Mesendoderm (in vitro differentiated cells): Measurements from ENCODE around the gene SRSF8.
"Not testable (repeated sequence)": the region's sequence is repeated elsewhere in the genome, so short reads cannot be mapped to it uniquely, and the experiment has no call there.

Source experiments
- DNase-seq: peaks from one replicate; pipeline ENCODE4 v3.0.0; 2013
- H2AK5ac ChIP-seq: 2 replicates; pipeline ENCODE4 v1.6.1; 2013; ENCODE audit warnings: low read length, inconsistent platforms
- H2BK120ac ChIP-seq: 2 replicates; pipeline ENCODE4 v1.6.1; 2013; ENCODE audit warnings: low read depth, mild to moderate bottlenecking, low read length, moderate library complexity, mixed read lengths
- H2BK15ac ChIP-seq: replicated peaks from 2 replicates; pipeline ENCODE4 v1.6.1; 2013; ENCODE audit warnings: low read depth, mild to moderate bottlenecking, moderate library complexity
- H2BK5ac ChIP-seq: 2 replicates; pipeline ENCODE4 v1.6.1; 2013; ENCODE audit warnings: low read length, inconsistent platforms
- H3K18ac ChIP-seq: 2 replicates; pipeline ENCODE4 v1.6.1; 2013; ENCODE audit warnings: mild to moderate bottlenecking, low read length, mixed read lengths
- H3K23ac ChIP-seq: one replicate; pipeline ENCODE4 v1.6.1; 2013; ENCODE audit warnings: low read length
- H3K27ac ChIP-seq: 2 replicates; pipeline ENCODE4 v1.5.1; 2013; ENCODE audit warnings: low read depth, mild to moderate bottlenecking, inconsistent platforms, low read length, moderate library complexity
- H3K27me3 ChIP-seq: 2 replicates; pipeline ENCODE4 v1.6.1; 2013; ENCODE audit warnings: low read length, control low read depth, mild to moderate bottlenecking, inconsistent platforms; ENCODE audit not compliant: insufficient read depth, poor library complexity
- H3K36me3 ChIP-seq: 2 replicates; pipeline ENCODE4 v1.6.1; 2013; ENCODE audit warnings: low read length, inconsistent platforms; ENCODE audit not compliant: control insufficient read depth, insufficient read depth
- H3K4ac ChIP-seq: one replicate; pipeline ENCODE4 v1.6.1; 2013; ENCODE audit warnings: low read depth, mild to moderate bottlenecking, low read length, moderate library complexity
- H3K4me1 ChIP-seq: 2 replicates; pipeline ENCODE4 v1.6.1; 2013; ENCODE audit warnings: low read depth, low read length, inconsistent platforms; ENCODE audit not compliant: control insufficient read depth
- H3K4me2 ChIP-seq: 2 replicates; pipeline ENCODE4 v1.6.1; 2013; ENCODE audit warnings: low read length
- H3K4me3 ChIP-seq: 2 replicates; pipeline ENCODE4 v1.5.1; 2013; ENCODE audit warnings: mild to moderate bottlenecking, low read length
- H3K56ac ChIP-seq: one replicate; pipeline ENCODE4 v1.6.1; 2013; ENCODE audit warnings: low read length
- H3K79me1 ChIP-seq: 2 replicates; pipeline ENCODE4 v1.6.1; 2013; ENCODE audit warnings: low read length, inconsistent platforms
- H3K79me2 ChIP-seq: 2 replicates; pipeline ENCODE4 v1.6.1; 2013; ENCODE audit warnings: mild to moderate bottlenecking, low read length; ENCODE audit not compliant: control insufficient read depth, insufficient read depth
- H3K9ac ChIP-seq: 2 replicates; pipeline ENCODE4 v1.6.1; 2013; ENCODE audit warnings: low read length, inconsistent platforms
- H4K5ac ChIP-seq: one replicate; pipeline ENCODE4 v1.6.1; 2013; ENCODE audit warnings: low read length
- H4K8ac ChIP-seq: one replicate; pipeline ENCODE4 v1.6.1; 2013; ENCODE audit warnings: low read depth, mild to moderate bottlenecking, control low read depth, low read length, moderate library complexity
- WGBS: extraction: QIAGEN DNeasy Blood & Tissue Kit; methylation state at CpG from one replicate; pipeline ENCODE4 v1.1.7; 2013; ENCODE audit warnings: low lambda C conversion rate, missing lambda C conversion rate; ENCODE audit not compliant: insufficient coverage; ENCODE audit errors: extremely low coverage; 5-methylcytosine and 5-hydroxymethylcytosine counted together

Gene SRSF8

DNA sequence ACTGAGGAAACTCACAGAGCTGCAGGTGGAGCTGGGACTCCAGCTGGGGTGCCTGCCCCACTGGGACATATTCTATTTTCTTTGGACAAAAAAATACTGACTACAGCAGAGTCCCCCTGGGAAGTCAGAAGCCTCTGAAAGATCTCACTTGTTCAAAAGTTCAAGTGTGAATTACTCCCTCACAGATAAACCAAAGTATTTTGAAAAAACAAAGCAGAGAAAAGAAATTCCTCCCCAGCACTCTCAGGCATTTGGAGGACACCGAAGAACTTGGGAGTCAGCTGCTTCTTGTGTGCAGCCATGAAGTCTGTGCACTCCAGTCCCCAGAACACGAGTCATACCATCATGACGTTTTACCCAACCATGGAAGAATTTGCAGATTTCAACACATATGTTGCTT is 17.6 kb upstream of the SRSF8 start, which contains the start of gene KDM4F:
KDM4F (plus strand) TSS at position 301 of the 400 bp plus-strand sequence.
- no CpG with 5 or more reads among the region's 3 CpGs for WGBS

DNA sequence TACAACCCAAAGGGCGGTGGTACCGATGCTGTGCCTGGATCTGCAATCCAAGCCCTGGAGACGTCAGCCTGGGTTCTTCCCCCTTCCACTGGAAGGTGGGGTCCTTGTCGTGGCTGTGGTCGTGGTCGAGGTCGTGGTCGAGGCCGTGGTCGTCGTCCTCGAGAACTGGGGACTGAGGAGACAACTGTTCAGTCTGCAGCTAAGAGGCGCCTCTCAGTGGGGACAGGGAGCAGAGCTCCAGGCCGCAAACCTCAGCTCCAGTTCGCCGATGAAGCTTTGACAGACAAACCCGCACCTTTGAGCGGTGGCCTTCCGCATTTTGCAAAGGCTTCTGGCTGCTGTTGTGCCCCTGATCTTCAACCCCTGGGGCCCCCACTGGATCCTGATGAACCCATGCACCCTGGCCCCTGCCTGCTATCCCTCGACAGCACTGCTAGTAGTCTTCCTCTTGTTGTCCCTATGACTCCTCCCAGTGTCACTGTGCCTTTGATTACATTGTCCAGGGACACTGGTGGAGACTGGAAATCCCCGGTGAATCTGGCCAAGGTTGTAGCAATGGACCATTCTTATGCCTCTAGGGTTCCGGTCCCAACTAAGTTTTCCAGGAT is 16.0 kb upstream of the SRSF8 start:
- Histone ChIP-seq H3K79me1 (no peaks in the 10 kb centered on the region), H4K5ac (no peak overlapping the region), H2AK5ac (no peak overlapping the region), H3K36me3 (no peaks in the 10 kb centered on the region), H3K4ac (no peak overlapping the region), H2BK5ac (no peak overlapping the region), H2BK120ac (no peak overlapping the region), H3K56ac (no peak overlapping the region), H3K27ac (no peak overlapping the region), H3K18ac (no peak overlapping the region), H3K9ac (no peak overlapping the region), H3K79me2 (no peaks in the 10 kb centered on the region), H3K27me3 (no peaks in the 10 kb centered on the region), H3K4me1 (no peaks in the 10 kb centered on the region), H4K8ac (no peak overlapping the region), H3K23ac (no peak overlapping the region), H3K4me3 (no peak overlapping the region), H2BK15ac (no peak overlapping the region), H3K4me2 (no peak overlapping the region)
- WGBS = no CpG with 5 or more reads among the region's 22 CpGs
- no peak for DNase-seq

More for the DNA sequence above, 17.6 kb upstream of the SRSF8 start, which contains the start of gene KDM4F:
- H3K79me1 ChIP-seq, H2BK15ac ChIP-seq, H4K8ac ChIP-seq, H3K27ac ChIP-seq, H2BK5ac ChIP-seq, H2BK120ac ChIP-seq, H3K79me2 ChIP-seq, H2AK5ac ChIP-seq, H3K4ac ChIP-seq, H4K5ac ChIP-seq, H3K4me3 ChIP-seq, DNase-seq, H3K9ac ChIP-seq, H3K18ac ChIP-seq, H3K4me1 ChIP-seq, H3K4me2 ChIP-seq, H3K27me3 ChIP-seq, H3K56ac ChIP-seq, H3K23ac ChIP-seq, H3K36me3 ChIP-seq: not testable (repeated sequence)

DNA sequence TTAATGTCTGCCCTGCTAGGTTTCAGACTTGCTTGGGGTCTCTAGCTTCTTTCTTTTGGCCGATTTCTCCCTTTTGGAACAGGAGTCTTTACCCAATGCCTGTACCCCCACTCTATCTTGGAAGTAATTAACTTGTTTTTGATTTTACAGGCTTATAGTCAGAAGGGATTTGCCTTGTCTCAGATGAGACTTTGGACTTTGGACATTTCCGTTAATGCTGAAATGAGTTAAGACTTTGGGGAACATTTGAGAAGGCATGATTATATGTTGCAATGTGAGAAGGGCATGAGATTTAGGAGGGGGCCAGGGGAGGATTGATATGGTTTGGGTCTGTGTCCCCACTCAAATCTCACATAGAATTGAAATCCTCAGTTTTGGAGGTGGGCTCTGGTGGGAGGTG is 12.4 kb upstream of the SRSF8 start:
- Histone ChIP-seq H3K4ac (no peak overlapping the region), H3K56ac (no peak overlapping the region), H3K79me1 (no peaks in the 10 kb centered on the region), H3K9ac (no peak overlapping the region), H3K4me3 (no peak overlapping the region), H2BK120ac (no peak overlapping the region), H3K79me2 (no peaks in the 10 kb centered on the region), H2BK15ac (no peak overlapping the region), H2BK5ac (no peak overlapping the region), H2AK5ac (no peak overlapping the region), H3K36me3 (no peaks in the 10 kb centered on the region), H4K8ac (no peak overlapping the region), H4K5ac (no peak overlapping the region), H3K27me3 (no peaks in the 10 kb centered on the region), H3K4me1 (no peaks in the 10 kb centered on the region), H3K4me2 (no peak overlapping the region), H3K18ac (no peak overlapping the region), H3K27ac (no peak overlapping the region), H3K23ac (no peak overlapping the region)
- no CpG with 5 or more reads among the region's 2 CpGs for WGBS
- DNase-seq = no peak

DNA sequence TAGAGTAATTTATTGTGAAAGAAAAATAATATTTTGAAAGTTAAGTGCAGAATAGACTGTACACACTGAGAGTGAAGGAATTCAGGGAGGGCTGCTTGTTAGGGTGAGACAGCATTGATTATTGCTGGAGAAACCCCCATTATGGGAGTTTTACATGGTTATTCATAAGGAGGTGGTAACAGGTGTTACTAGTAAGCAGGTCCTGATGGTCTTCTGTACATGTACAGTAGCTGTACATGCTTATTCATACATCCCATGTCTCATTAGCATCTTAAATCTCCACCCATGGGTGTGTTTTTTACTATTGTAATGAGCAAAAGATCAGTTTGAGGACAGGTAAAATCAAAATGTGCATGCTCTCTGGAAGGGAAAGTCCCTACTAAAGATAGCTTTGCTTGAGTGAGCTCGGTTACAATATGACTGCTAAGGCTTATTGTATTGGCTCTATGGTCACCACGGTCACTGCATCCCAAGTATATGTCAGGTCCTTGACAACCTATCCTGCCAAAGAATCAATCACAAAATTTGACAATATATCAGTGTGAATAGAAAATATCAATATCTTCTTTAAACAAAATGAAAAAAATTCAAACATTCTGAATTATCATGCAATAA is 11.3 kb upstream of the SRSF8 start:
- no peak overlapping the region for H3K56ac ChIP-seq
- no peak overlapping the region for H3K18ac ChIP-seq
- no peak overlapping the region for H3K23ac ChIP-seq
- no peaks in the 10 kb centered on the region for H3K36me3 ChIP-seq
- H3K4me2 ChIP-seq = no peak overlapping the region
- no peak overlapping the region for H3K4ac ChIP-seq
- H3K4me1 ChIP-seq = no peaks in the 10 kb centered on the region
- no peak overlapping the region for H2BK5ac ChIP-seq
- H3K79me2 ChIP-seq = no peaks in the 10 kb centered on the region
- no peak overlapping the region for H2BK15ac ChIP-seq
- no peak overlapping the region for H2AK5ac ChIP-seq
- H4K8ac ChIP-seq = no peak overlapping the region
- no peak overlapping the region for H4K5ac ChIP-seq
- no peaks in the 10 kb centered on the region for H3K27me3 ChIP-seq
- no peak overlapping the region for H3K9ac ChIP-seq
- no peak for DNase-seq
- H2BK120ac ChIP-seq = no peak overlapping the region
- no peak overlapping the region for H3K4me3 ChIP-seq
- H3K79me1 ChIP-seq = no peaks in the 10 kb centered on the region
- H3K27ac ChIP-seq = no peak overlapping the region
- WGBS = no CpG with 5 or more reads among the region's 2 CpGs

DNA sequence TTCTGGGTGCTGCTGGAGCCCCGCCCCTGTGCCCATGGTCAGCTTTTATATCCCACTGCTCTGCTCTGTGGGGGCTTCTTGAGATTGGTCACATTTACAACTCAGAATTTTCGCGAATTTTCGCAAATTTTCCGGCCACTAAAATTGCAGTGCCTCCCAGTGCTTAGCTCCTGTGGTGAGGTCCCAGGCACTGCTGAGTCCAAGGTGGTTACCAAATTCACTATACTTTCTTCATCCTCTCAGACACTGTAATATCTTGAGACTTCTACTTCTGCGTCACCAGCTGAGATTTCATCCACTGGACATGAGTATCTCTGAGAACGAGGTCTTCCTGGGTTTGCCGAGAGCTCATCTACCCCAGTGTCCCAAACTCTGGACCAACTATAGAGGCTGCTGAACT is 8.8 kb upstream of the SRSF8 start:
- Histone ChIP-seq H3K56ac (no peak overlapping the region), H3K23ac (no peak overlapping the region), H2BK5ac (no peak overlapping the region), H3K79me2 (no peaks in the 10 kb centered on the region), H4K5ac (no peak overlapping the region), H3K27ac (no peak overlapping the region), H3K9ac (no peak overlapping the region), H2AK5ac (no peak overlapping the region), H2BK15ac (no peak overlapping the region), H2BK120ac (no peak overlapping the region), H3K4me1 (no peaks in the 10 kb centered on the region), H3K79me1 (no peaks in the 10 kb centered on the region), H3K4ac (no peak overlapping the region), H3K27me3 (no peaks in the 10 kb centered on the region), H4K8ac (no peak overlapping the region), H3K36me3 (no peaks in the 10 kb centered on the region), H3K18ac (no peak overlapping the region), H3K4me2 (no peak overlapping the region), H3K4me3 (no peak overlapping the region)
- no peak for DNase-seq
- no CpG with 5 or more reads among the region's 8 CpGs for WGBS

DNA sequence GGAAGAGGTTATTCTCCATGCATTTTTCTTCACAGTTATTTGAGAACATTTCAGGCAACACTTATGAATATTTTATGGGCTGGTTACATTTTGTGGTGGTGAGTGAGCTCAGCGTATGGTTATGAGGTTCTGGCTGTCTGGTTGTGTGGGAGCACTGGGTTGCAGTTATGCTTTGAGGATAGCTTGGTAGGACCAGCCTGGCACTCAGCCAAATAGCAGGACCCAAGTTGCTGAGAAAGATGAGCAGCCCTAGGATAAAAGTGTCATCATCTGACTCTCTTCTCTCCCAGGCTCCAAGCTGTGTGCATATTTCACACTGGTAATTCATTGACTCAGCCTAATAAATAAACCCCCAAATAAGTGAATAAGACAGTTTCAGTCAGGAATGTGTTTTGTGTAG is 8.1 kb upstream of the SRSF8 start:
- H4K5ac ChIP-seq = no peak overlapping the region
- H3K23ac ChIP-seq = no peak overlapping the region
- H3K4me3 ChIP-seq = no peak overlapping the region
- H3K36me3 ChIP-seq = no peaks in the 10 kb centered on the region
- no peaks in the 10 kb centered on the region for H3K27me3 ChIP-seq
- H3K18ac ChIP-seq = no peak overlapping the region
- no peak overlapping the region for H3K56ac ChIP-seq
- H4K8ac ChIP-seq = no peak overlapping the region
- H3K79me1 ChIP-seq = no peaks in the 10 kb centered on the region
- H3K27ac ChIP-seq = no peak overlapping the region
- no peak overlapping the region for H2BK120ac ChIP-seq
- no peak overlapping the region for H3K4ac ChIP-seq
- no peak overlapping the region for H2BK15ac ChIP-seq
- no peak for DNase-seq
- no peak overlapping the region for H3K9ac ChIP-seq
- H3K4me1 ChIP-seq = no peaks in the 10 kb centered on the region
- no peaks in the 10 kb centered on the region for H3K79me2 ChIP-seq
- no peak overlapping the region for H2AK5ac ChIP-seq
- WGBS = no CpG with 5 or more reads among the region's 1 CpG
- H2BK5ac ChIP-seq = no peak overlapping the region
- H3K4me2 ChIP-seq = no peak overlapping the region
